ENCODE measurements around the gene ARHGAP6.
"Not testable (repeated sequence)": the region's sequence is repeated elsewhere in the genome, so short reads cannot be mapped to it uniquely, and the experiment has no call there.

ARHGAP6 gene

GRCh38 chrX:11567528-11568220, 98.0 kb downstream of the ARHGAP6 start:
- DNase-seq: no peak

GRCh38 chrX:11566789-11567188, 98.9 kb downstream of the ARHGAP6 start:
- DNase-seq: no peak

- DNase-seq: no peak
Observed at GRCh38 chrX:11566173-11566572, 99.5 kb downstream of the ARHGAP6 start.

GRCh38 chrX:11564546-11564945, 101.2 kb downstream of the ARHGAP6 start:
- DNase-seq: no peak

GRCh38 chrX:11562570-11562969, 103.2 kb downstream of the ARHGAP6 start:
- no peak for DNase-seq

GRCh38 chrX:11558972-11559371, 106.7 kb downstream of the ARHGAP6 start:
- DNase-seq: no peak

- DNase-seq: no peak
Observed at GRCh38 chrX:11557120-11557519, 108.6 kb downstream of the ARHGAP6 start.

GRCh38 chrX:11555759-11556158, 110.0 kb downstream of the ARHGAP6 start:
- no peak for DNase-seq

- no peak for DNase-seq
Observed at GRCh38 chrX:11553594-11553993, 112.1 kb downstream of the ARHGAP6 start.

- no peak for DNase-seq
Observed at GRCh38 chrX:11551151-11551550, 114.6 kb downstream of the ARHGAP6 start.

GRCh38 chrX:11546917-11547316, 118.8 kb downstream of the ARHGAP6 start:
- no peak for DNase-seq

- no peak for DNase-seq
Observed at GRCh38 chrX:11543249-11543648, 122.5 kb downstream of the ARHGAP6 start.

- DNase-seq: no peak
Observed at GRCh38 chrX:11541510-11541909, 124.2 kb downstream of the ARHGAP6 start.

GRCh38 chrX:11540532-11541377, 125.0 kb downstream of the ARHGAP6 start:
- DNase-seq: no peak

GRCh38 chrX:11537141-11537540, 128.6 kb downstream of the ARHGAP6 start:
- no peak for DNase-seq

- no peak for DNase-seq
Observed at GRCh38 chrX:11535156-11535919, 130.4 kb downstream of the ARHGAP6 start.

GRCh38 chrX:11533199-11533651, 132.5 kb downstream of the ARHGAP6 start:
- DNase-seq: peak; percentile 80

- no peak for DNase-seq
Observed at GRCh38 chrX:11532291-11533078, 133.2 kb downstream of the ARHGAP6 start.

- DNase-seq: no peak
Observed at GRCh38 chrX:11531226-11531625, 134.5 kb downstream of the ARHGAP6 start.

GRCh38 chrX:11530621-11531020, 135.1 kb downstream of the ARHGAP6 start:
- no peak for DNase-seq

GRCh38 chrX:11528623-11529022, 137.1 kb downstream of the ARHGAP6 start:
- DNase-seq: no peak

- DNase-seq: no peak
Observed at GRCh38 chrX:11525685-11526084, 140.0 kb downstream of the ARHGAP6 start.

- DNase-seq: not testable (repeated sequence)
Observed at GRCh38 chrX:11519234-11519633, 146.5 kb downstream of the ARHGAP6 start.

Measured in NCI-H2227 treated with DMSO at 0.1 percent for 48 hours (cell line).